ENCODE measurements around the gene RPH3AL. TPM values are rescaled to one million over a fixed set of nuclear protein-coding genes. Genes with fewer than 3 reads are reported as not detected.

RPH3AL gene
- polyA plus RNA-seq, 1 donor from 2014 or later = 0.87 TPM

GRCh38 chr17:348692-349425, 3.7 kb downstream of the RPH3AL start:
- no peak overlapping the region for H3K9ac ChIP-seq (ENCODE audit: low read length)
- H3K9me2 ChIP-seq (ENCODE audit: insufficient read depth, low read length) = no peaks in the 10 kb centered on the region
- no peaks in the 10 kb centered on the region for H3F3A ChIP-seq (ENCODE audit: insufficient read depth, low read length, poor library complexity, severe bottlenecking)
- H3K79me2 ChIP-seq (replicated peaks; ENCODE audit: insufficient read depth, low read length) = no peaks in the 10 kb centered on the region
- TF ChIP-seq EZH2 (IDR thresholded peaks at IDR 0.05; ENCODE audit: borderline replicate concordance, insufficient read depth, low read length, poor library complexity, severe bottlenecking) = no peak
- TF ChIP-seq RAD21 (conservative IDR thresholded peaks at IDR 0.05) = no peak
- TF ChIP-seq, protein P1, sequence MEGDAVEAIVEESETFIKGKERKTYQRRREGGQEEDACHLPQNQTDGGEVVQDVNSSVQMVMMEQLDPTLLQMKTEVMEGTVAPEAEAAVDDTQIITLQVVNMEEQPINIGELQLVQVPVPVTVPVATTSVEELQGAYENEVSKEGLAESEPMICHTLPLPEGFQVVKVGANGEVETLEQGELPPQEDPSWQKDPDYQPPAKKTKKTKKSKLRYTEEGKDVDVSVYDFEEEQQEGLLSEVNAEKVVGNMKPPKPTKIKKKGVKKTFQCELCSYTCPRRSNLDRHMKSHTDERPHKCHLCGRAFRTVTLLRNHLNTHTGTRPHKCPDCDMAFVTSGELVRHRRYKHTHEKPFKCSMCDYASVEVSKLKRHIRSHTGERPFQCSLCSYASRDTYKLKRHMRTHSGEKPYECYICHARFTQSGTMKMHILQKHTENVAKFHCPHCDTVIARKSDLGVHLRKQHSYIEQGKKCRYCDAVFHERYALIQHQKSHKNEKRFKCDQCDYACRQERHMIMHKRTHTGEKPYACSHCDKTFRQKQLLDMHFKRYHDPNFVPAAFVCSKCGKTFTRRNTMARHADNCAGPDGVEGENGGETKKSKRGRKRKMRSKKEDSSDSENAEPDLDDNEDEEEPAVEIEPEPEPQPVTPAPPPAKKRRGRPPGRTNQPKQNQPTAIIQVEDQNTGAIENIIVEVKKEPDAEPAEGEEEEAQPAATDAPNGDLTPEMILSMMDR (IDR thresholded peaks at IDR 0.05; ENCODE audit: poor library complexity, severe bottlenecking) = no peak
- no peak for TF ChIP-seq MXI1 (conservative IDR thresholded peaks at IDR 0.05; ENCODE audit: poor library complexity, severe bottlenecking)
- no peak for TF ChIP-seq TAF1 (IDR thresholded peaks at IDR 0.05; ENCODE audit: low read depth)
- no peak overlapping the region for H3K27ac ChIP-seq (ENCODE audit: low read length)
- no peaks in the 10 kb centered on the region for H3K27me3 ChIP-seq (ENCODE audit: insufficient read depth, low read depth, low read length)
- H2AFZ ChIP-seq (ENCODE audit: low read depth, low read length) = no peak overlapping the region
- H3K9me3 ChIP-seq (ENCODE audit: low read length) = no peaks in the 10 kb centered on the region
- no peaks in the 10 kb centered on the region for H4K20me1 ChIP-seq (ENCODE audit: insufficient read depth)
- no peak overlapping the region for H3K4me3 ChIP-seq (ENCODE audit: low read length)
- H3K4me2 ChIP-seq (ENCODE audit: low read length) = no peak overlapping the region
- H3K36me3 ChIP-seq (ENCODE audit: insufficient read depth, low read length) = no peaks in the 10 kb centered on the region

DNA sequence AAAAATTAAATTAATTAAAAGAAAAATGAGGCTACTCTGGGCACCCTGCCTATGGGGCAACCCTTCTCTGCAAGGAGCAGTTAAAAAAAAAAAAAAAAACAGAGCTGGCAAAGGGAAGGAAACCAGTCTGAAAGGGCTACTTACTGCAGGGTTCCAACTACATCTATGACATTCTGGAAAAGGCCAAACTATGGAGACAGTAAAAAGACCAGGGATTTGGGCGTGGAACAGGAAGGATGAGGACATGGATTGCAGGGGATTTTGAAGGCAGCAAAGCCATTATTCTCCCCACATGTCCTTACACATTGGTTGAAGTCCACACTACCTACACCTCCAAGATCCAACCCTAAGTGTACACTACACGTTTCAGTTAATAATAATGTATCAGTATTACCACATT, 4.6 kb downstream of the RPH3AL start:
- Histone ChIP-seq H3F3A (ENCODE audit: insufficient read depth, low read length, poor library complexity, severe bottlenecking) (no peaks in the 10 kb centered on the region), H4K20me1 (ENCODE audit: insufficient read depth) (no peaks in the 10 kb centered on the region), H3K4me3 (ENCODE audit: low read length) (no peak overlapping the region), H3K9ac (ENCODE audit: low read length) (no peak overlapping the region), H3K9me3 (ENCODE audit: low read length) (no peaks in the 10 kb centered on the region), H3K27ac (ENCODE audit: low read length) (no peak overlapping the region), H3K36me3 (ENCODE audit: insufficient read depth, low read length) (no peaks in the 10 kb centered on the region), H3K79me2 (replicated peaks; ENCODE audit: insufficient read depth, low read length) (no peaks in the 10 kb centered on the region), H3K27me3 (ENCODE audit: insufficient read depth, low read depth, low read length) (no peaks in the 10 kb centered on the region), H3K4me2 (ENCODE audit: low read length) (no peak overlapping the region), H3K9me2 (ENCODE audit: insufficient read depth, low read length) (no peaks in the 10 kb centered on the region), H2AFZ (ENCODE audit: low read depth, low read length) (no peak overlapping the region)
- TF ChIP-seq TAF1 (IDR thresholded peaks at IDR 0.05; ENCODE audit: low read depth) (no peak), POLR2AphosphoS5 (IDR thresholded peaks at IDR 0.05) (no peak), RAD21 (conservative IDR thresholded peaks at IDR 0.05) (no peak), EP300 (conservative IDR thresholded peaks at IDR 0.05; ENCODE audit: poor library complexity, severe bottlenecking) (no peak), MXI1 (conservative IDR thresholded peaks at IDR 0.05; ENCODE audit: poor library complexity, severe bottlenecking) (no peak), SMC3 (conservative IDR thresholded peaks at IDR 0.05; ENCODE audit: poor library complexity) (no peak), EZH2 (IDR thresholded peaks at IDR 0.05; ENCODE audit: borderline replicate concordance, insufficient read depth, low read length, poor library complexity, severe bottlenecking) (no peak)
- TF ChIP-seq, protein P1 (IDR thresholded peaks at IDR 0.05; ENCODE audit: poor library complexity, severe bottlenecking) = no peak
- TF ChIP-seq, protein P2, sequence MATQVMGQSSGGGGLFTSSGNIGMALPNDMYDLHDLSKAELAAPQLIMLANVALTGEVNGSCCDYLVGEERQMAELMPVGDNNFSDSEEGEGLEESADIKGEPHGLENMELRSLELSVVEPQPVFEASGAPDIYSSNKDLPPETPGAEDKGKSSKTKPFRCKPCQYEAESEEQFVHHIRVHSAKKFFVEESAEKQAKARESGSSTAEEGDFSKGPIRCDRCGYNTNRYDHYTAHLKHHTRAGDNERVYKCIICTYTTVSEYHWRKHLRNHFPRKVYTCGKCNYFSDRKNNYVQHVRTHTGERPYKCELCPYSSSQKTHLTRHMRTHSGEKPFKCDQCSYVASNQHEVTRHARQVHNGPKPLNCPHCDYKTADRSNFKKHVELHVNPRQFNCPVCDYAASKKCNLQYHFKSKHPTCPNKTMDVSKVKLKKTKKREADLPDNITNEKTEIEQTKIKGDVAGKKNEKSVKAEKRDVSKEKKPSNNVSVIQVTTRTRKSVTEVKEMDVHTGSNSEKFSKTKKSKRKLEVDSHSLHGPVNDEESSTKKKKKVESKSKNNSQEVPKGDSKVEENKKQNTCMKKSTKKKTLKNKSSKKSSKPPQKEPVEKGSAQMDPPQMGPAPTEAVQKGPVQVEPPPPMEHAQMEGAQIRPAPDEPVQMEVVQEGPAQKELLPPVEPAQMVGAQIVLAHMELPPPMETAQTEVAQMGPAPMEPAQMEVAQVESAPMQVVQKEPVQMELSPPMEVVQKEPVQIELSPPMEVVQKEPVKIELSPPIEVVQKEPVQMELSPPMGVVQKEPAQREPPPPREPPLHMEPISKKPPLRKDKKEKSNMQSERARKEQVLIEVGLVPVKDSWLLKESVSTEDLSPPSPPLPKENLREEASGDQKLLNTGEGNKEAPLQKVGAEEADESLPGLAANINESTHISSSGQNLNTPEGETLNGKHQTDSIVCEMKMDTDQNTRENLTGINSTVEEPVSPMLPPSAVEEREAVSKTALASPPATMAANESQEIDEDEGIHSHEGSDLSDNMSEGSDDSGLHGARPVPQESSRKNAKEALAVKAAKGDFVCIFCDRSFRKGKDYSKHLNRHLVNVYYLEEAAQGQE (IDR thresholded peaks at IDR 0.05; ENCODE audit: borderline replicate concordance) = no peak

All from neural cell (in vitro differentiated cells).